HepG2 (cell line): ENCODE data around the gene FSD1. TPM values are rescaled to one million over a fixed set of nuclear protein-coding genes. Genes with fewer than 3 reads are reported as not detected.

ENCODE experiments used
- ATM ChIP-seq: fragments of 450-650 bp; IDR thresholded peaks from 2 replicates; pipeline ENCODE4 v1.7.1; 2017; ENCODE audit warnings: mild to moderate bottlenecking, borderline replicate concordance
- BCL6 ChIP-seq: IDR thresholded peaks from 2 replicates; pipeline ENCODE4 v1.6.1; 2016; ENCODE audit warnings: missing genetic modification reagents, missing compliant biosample characterization
- GABPA ChIP-seq, 2 experiments: IDR thresholded peaks; 2 replicates each; pipeline ENCODE4 v1.6.1; 2011 to 2016; ENCODE audit warnings: low read depth in 2 of 2, low read length in 1 of 2, missing biosample characterization in 1 of 2, missing genetic modification characterization in 1 of 2
- KAT7 ChIP-seq: IDR thresholded peaks from 2 replicates; pipeline ENCODE4 v1.6.1; 2018; ENCODE audit warnings: borderline replicate concordance, missing compliant biosample characterization
- MEIS2 ChIP-seq: sonication (generic); formaldehyde crosslinking; IDR thresholded peaks from 2 replicates; pipeline ENCODE4 v1.9.0; 2021; ENCODE audit warnings: mild to moderate bottlenecking, missing genetic modification reagents
- MIER3 ChIP-seq: IDR thresholded peaks from 2 replicates; pipeline ENCODE4 v1.6.1; 2016; ENCODE audit warnings: missing compliant biosample characterization, borderline replicate concordance
- SETDB1 ChIP-seq: sonication (generic); formaldehyde crosslinking; IDR thresholded peaks from 2 replicates; pipeline ENCODE4 v1.5.1; 2020; ENCODE audit warnings: missing genetic modification reagents, mild to moderate bottlenecking, borderline replicate concordance
- SPEN ChIP-seq: sonication (generic); formaldehyde crosslinking; IDR thresholded peaks from 2 replicates; pipeline ENCODE4 v1.5.1; 2020; ENCODE audit warnings: low read depth, mild to moderate bottlenecking, missing genetic modification reagents
- TP53 ChIP-seq: sonication (generic); formaldehyde crosslinking; conservative IDR thresholded peaks from 2 replicates; pipeline ENCODE4 v1.4.0; 2020; ENCODE audit warnings: missing genetic modification reagents
- ZBTB42 ChIP-seq: sonication (generic); formaldehyde crosslinking; IDR thresholded peaks from 2 replicates; pipeline ENCODE4 v1.5.0; 2020; ENCODE audit warnings: mild to moderate bottlenecking, missing genetic modification reagents
- ZFP90 ChIP-seq: sonication (generic); formaldehyde crosslinking; IDR thresholded peaks from 2 replicates; pipeline ENCODE4 v1.8.0; 2022; ENCODE audit warnings: missing genetic modification reagents, mild to moderate bottlenecking, inconsistent platforms, borderline replicate concordance
- ZNF263 ChIP-seq: sonication (generic); formaldehyde crosslinking; IDR thresholded peaks from 2 replicates; pipeline ENCODE4 v1.4.0; 2020; ENCODE audit warnings: missing genetic modification reagents
- ZNF577 ChIP-seq: sonication (generic); formaldehyde crosslinking; IDR thresholded peaks from 2 replicates; pipeline ENCODE4 v1.4.0; 2020; ENCODE audit warnings: mild to moderate bottlenecking, low read depth, missing genetic modification reagents, borderline replicate concordance
- ZNF644 ChIP-seq: IDR thresholded peaks from 2 replicates; pipeline ENCODE4 v1.6.1; 2016; ENCODE audit warnings: low read depth
- polyA plus RNA-seq, 8 experiments: library from polyadenylated mRNA; depleted of rRNA in 3 of 8; stranded (reverse) in 7 of 8; unstranded in 1 of 8; fragments of >200 nt; fragmentation: Illumina TruSeq in 4 of 8; extraction: Trizol in 4 of 8; gene quantifications; 2 replicates each; pipeline versions ENCODE4 v1.2.1 to v1.2.3, GENCODE V29; 2011 to 2016; ENCODE audit warnings: low read depth in 4 of 8, missing spikeins in 1 of 8, mixed read lengths in 1 of 8; ENCODE audit not compliant: insufficient read depth in 1 of 8
- total RNA-seq, 5 experiments: library from RNA; depleted of rRNA; stranded (reverse); fragments of >200 nt; fragmentation: Illumina TruSeq; extraction: Trizol; gene quantifications; 2 replicates each; pipeline ENCODE4 v1.2.3, GENCODE V29; 2016; ENCODE audit warnings: low read depth in 1 of 5
- TF ChIP-seq, protein P1 (sequence below): sonication (generic); formaldehyde crosslinking; IDR thresholded peaks from 2 replicates; pipeline ENCODE4 v1.4.0; 2020; ENCODE audit warnings: missing genetic modification reagents
- TF ChIP-seq, protein P2 (sequence below): IDR thresholded peaks from 2 replicates; pipeline ENCODE4 v1.6.1; 2016
- TF ChIP-seq, protein P3 (sequence below): sonication (generic); formaldehyde crosslinking; IDR thresholded peaks from 2 replicates; pipeline ENCODE4; 2020; ENCODE audit warnings: missing genetic modification reagents, mild to moderate bottlenecking, borderline replicate concordance
- TF ChIP-seq, protein P4 (sequence below): sonication (generic); formaldehyde crosslinking; IDR thresholded peaks from 2 replicates; pipeline ENCODE4 v1.4.0; 2020; ENCODE audit warnings: missing genetic modification reagents, borderline replicate concordance
- TF ChIP-seq, protein P5 (sequence below): sonication (generic); formaldehyde crosslinking; IDR thresholded peaks from 2 replicates; pipeline ENCODE4 v1.9.0; 2022; ENCODE audit warnings: low read depth, missing genetic modification reagents

FSD1 gene
- total and polyA plus RNA-seq, 2 of the 13 experiments (the other 11 are each of a cell fraction or from before 2014, with no cell fraction given) = 0.29 to 0.66 TPM

DNA sequence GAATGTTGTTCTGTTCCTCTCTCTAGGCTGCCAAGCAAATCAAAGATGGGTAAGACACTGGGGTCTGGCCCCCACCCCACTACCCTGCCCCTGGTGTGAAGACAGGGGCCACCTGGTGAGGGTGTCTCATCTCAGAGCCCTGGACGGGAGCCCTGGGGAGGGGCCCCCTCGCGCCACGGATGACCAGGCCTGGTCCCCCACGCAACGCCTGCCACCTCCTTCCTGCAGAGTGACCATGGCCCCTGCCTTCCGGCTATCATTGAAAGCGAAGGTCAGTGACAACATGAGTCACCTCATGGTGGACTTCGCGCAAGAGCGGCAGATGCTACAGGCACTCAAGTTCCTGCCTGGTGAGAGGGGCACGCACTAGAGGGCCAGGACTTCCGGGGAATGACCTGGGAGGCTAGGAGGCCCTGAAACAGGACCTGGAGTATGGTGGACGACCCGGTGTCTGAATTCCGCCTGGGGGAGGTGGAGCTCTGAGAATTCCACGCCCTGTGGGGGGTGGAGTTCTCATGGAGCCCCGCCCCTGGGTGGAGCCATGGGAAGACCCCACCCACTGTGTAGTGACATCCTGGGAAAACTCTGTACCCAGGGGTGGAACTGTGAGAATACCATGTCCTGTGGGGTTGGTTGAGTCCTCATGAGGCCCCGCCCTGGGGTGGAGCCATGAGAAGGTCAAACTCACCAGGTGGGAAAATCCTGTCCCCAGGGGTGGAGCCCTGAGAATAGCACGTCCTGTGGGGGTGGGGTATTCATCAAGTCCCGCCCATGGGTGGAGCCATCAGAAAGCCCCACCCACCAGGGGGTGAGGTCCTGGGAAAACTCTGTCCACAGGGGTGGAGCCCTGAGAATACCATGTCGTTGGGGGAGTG lies 6.1 kb downstream of the FSD1 start (continued):
- TF ChIP-seq, protein P1, sequence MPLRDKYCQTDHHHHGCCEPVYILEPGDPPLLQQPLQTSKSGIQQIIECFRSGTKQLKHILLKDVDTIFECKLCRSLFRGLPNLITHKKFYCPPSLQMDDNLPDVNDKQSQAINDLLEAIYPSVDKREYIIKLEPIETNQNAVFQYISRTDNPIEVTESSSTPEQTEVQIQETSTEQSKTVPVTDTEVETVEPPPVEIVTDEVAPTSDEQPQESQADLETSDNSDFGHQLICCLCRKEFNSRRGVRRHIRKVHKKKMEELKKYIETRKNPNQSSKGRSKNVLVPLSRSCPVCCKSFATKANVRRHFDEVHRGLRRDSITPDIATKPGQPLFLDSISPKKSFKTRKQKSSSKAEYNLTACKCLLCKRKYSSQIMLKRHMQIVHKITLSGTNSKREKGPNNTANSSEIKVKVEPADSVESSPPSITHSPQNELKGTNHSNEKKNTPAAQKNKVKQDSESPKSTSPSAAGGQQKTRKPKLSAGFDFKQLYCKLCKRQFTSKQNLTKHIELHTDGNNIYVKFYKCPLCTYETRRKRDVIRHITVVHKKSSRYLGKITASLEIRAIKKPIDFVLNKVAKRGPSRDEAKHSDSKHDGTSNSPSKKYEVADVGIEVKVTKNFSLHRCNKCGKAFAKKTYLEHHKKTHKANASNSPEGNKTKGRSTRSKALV (CRISPR knock-in tag) = peak; percentile 75; the same call in 1 of the 2 replicates
- TF ChIP-seq TP53 (CRISPR knock-in tag) = no peak
- TF ChIP-seq MEIS2 (CRISPR knock-in tag) = peak; percentile 94
- peak; percentile 89; the same call in 1 of the 2 replicates for TF ChIP-seq ZNF644 (CRISPR knock-in tag)
- TF ChIP-seq, protein P2, sequence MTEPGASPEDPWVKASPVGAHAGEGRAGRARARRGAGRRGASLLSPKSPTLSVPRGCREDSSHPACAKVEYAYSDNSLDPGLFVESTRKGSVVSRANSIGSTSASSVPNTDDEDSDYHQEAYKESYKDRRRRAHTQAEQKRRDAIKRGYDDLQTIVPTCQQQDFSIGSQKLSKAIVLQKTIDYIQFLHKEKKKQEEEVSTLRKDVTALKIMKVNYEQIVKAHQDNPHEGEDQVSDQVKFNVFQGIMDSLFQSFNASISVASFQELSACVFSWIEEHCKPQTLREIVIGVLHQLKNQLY (CRISPR knock-in tag) = peak; percentile 93
- peak; percentile 72; the same call in 1 of the 2 replicates for TF ChIP-seq KAT7 (CRISPR knock-in tag)
- TF ChIP-seq, protein P3, sequence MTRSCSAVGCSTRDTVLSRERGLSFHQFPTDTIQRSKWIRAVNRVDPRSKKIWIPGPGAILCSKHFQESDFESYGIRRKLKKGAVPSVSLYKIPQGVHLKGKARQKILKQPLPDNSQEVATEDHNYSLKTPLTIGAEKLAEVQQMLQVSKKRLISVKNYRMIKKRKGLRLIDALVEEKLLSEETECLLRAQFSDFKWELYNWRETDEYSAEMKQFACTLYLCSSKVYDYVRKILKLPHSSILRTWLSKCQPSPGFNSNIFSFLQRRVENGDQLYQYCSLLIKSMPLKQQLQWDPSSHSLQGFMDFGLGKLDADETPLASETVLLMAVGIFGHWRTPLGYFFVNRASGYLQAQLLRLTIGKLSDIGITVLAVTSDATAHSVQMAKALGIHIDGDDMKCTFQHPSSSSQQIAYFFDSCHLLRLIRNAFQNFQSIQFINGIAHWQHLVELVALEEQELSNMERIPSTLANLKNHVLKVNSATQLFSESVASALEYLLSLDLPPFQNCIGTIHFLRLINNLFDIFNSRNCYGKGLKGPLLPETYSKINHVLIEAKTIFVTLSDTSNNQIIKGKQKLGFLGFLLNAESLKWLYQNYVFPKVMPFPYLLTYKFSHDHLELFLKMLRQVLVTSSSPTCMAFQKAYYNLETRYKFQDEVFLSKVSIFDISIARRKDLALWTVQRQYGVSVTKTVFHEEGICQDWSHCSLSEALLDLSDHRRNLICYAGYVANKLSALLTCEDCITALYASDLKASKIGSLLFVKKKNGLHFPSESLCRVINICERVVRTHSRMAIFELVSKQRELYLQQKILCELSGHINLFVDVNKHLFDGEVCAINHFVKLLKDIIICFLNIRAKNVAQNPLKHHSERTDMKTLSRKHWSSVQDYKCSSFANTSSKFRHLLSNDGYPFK = peak; percentile 91; the same call in 1 of the 2 replicates
- TF ChIP-seq ZNF263 (CRISPR knock-in tag) = no peak; the same call in 1 of the 2 replicates
- TF ChIP-seq SETDB1 (CRISPR knock-in tag) = no peak
- TF ChIP-seq ZFP90 = peak; percentile 41; the same call in 1 of the 2 replicates
- peak; percentile 75 for TF ChIP-seq BCL6 (CRISPR knock-in tag)
- TF ChIP-seq SPEN (CRISPR knock-in tag) = peak; percentile 96
- TF ChIP-seq ZBTB42 = 0 out of 2 replicates have a peak, but pooled peaks have one; percentile 37
- no peak for TF ChIP-seq ATM
- TF ChIP-seq, protein P4, sequence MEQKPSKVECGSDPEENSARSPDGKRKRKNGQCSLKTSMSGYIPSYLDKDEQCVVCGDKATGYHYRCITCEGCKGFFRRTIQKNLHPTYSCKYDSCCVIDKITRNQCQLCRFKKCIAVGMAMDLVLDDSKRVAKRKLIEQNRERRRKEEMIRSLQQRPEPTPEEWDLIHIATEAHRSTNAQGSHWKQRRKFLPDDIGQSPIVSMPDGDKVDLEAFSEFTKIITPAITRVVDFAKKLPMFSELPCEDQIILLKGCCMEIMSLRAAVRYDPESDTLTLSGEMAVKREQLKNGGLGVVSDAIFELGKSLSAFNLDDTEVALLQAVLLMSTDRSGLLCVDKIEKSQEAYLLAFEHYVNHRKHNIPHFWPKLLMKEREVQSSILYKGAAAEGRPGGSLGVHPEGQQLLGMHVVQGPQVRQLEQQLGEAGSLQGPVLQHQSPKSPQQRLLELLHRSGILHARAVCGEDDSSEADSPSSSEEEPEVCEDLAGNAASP (CRISPR knock-in tag) = peak; percentile 84; the same call in 1 of the 2 replicates
- peak; percentile 91 for TF ChIP-seq MIER3 (CRISPR knock-in tag)
- TF ChIP-seq, protein P5, sequence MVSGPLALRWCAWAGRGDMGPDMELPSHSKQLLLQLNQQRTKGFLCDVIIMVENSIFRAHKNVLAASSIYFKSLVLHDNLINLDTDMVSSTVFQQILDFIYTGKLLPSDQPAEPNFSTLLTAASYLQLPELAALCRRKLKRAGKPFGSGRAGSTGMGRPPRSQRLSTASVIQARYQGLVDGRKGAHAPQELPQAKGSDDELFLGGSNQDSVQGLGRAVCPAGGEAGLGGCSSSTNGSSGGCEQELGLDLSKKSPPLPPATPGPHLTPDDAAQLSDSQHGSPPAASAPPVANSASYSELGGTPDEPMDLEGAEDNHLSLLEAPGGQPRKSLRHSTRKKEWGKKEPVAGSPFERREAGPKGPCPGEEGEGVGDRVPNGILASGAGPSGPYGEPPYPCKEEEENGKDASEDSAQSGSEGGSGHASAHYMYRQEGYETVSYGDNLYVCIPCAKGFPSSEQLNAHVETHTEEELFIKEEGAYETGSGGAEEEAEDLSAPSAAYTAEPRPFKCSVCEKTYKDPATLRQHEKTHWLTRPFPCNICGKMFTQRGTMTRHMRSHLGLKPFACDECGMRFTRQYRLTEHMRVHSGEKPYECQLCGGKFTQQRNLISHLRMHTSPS = peak; percentile 85
- TF ChIP-seq GABPA (IDR thresholded peaks at IDR 0.05; ENCODE audit: low read depth, low read length) = peak; percentile 62
- peak; percentile 91 for TF ChIP-seq GABPA (CRISPR knock-in tag; IDR thresholded peaks at IDR 0.05; ENCODE audit: low read depth)
- TF ChIP-seq ZNF577 = no peak
